WI38 (cell line): ENCODE results near the gene ZNF581.
A peak's percentile ranks its signal among the peaks of the same experiment; 100 is the strongest.

Source experiments
- H3K4me3 ChIP-seq: 2 replicates; pipeline ENCODE4 v1.5.1; 2011; ENCODE audit warnings: low read depth, mild to moderate bottlenecking, control low read depth, low read length
- TF ChIP-seq, protein P1 (sequence below): IDR thresholded peaks from 2 replicates; pipeline ENCODE4 v1.5.1; 2012; ENCODE audit warnings: low read depth, mild to moderate bottlenecking, control low read depth, low read length

ZNF581 gene, protein sequence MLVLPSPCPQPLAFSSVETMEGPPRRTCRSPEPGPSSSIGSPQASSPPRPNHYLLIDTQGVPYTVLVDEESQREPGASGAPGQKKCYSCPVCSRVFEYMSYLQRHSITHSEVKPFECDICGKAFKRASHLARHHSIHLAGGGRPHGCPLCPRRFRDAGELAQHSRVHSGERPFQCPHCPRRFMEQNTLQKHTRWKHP

DNA sequence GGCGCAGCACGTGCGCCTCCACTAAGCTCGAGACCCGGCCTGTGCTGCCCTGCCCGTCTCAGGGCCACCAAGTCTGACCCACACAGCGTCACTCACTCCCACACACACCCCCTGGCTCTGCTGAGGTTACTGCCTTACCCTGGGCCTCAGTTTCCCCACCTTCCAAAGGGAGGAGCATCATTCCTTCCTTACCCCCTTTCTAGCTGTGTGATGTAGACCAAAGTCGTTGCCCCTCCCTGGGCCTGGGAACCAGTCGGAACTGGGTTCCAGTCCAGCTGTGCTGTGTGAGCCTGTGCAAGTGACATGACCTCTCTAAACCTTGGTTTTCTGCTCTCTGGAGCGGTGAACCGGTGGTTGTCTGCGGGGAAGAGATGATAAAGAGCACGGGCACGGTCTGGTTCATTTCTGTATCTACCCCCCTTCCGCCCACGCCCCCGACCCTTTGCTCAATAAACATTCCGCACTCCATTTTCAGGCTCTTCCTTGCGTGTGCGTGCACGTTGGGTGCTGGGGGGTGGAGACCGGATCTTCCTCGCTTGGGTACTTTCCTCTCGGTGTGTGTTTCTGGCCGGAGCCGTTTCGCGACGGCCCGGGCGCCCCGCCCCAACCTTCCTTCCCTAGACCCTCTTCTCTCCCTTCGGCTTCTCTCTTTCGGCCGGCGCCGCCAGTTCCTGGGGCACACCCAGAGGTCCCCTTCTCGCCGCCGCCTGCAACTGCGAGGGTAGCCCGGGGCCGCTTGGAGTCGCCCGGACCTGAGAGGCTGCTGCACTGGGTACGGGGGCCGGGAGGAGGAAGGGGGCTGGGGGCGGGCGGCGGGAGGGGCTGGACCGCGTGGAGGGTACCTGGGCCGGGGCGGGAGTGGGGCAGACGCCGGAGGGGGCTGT lies at the start of gene ZNF581:
Gene ZNF581 (plus strand): TSS at position 647 of the 884 bp plus-strand sequence. CDS start 923 bp downstream, outside the sequence.
- TF ChIP-seq, protein P1, sequence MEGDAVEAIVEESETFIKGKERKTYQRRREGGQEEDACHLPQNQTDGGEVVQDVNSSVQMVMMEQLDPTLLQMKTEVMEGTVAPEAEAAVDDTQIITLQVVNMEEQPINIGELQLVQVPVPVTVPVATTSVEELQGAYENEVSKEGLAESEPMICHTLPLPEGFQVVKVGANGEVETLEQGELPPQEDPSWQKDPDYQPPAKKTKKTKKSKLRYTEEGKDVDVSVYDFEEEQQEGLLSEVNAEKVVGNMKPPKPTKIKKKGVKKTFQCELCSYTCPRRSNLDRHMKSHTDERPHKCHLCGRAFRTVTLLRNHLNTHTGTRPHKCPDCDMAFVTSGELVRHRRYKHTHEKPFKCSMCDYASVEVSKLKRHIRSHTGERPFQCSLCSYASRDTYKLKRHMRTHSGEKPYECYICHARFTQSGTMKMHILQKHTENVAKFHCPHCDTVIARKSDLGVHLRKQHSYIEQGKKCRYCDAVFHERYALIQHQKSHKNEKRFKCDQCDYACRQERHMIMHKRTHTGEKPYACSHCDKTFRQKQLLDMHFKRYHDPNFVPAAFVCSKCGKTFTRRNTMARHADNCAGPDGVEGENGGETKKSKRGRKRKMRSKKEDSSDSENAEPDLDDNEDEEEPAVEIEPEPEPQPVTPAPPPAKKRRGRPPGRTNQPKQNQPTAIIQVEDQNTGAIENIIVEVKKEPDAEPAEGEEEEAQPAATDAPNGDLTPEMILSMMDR: no peak
- peak within 1 kb of the TSS; percentile 83 for H3K4me3 ChIP-seq

- H3K4me3 ChIP-seq: no peak overlapping the region
- TF ChIP-seq, protein P1: no peak
These were observed 48.4 kb upstream of the ZNF581 start for GRCh38 chr19:55594996-55595545.

DNA sequence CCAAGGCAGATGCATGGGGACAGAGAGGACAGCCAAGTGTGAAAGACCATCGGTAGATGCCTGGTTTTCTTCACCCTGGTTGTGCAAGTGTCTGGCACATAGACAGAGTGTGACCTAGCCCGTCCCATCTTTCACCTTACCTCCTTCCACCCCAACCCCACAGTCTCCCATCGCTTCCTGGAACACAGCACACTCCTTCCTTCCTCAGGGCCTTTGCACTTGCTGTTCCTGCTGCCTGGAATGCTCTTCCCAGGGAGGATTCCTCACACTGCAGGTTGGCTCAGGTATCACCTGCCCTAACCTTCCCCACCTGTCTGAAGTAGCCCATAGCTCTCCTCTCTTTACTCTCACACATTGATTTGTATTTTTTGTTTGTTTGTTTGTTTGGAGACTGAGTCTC lies 47.1 kb upstream of the ZNF581 start:
- TF ChIP-seq, protein P1: no peak
- no peak overlapping the region for H3K4me3 ChIP-seq

GRCh38 chr19:55597501-55597921 lies 45.9 kb upstream of the ZNF581 start:
- H3K4me3 ChIP-seq: no peak overlapping the region

DNA sequence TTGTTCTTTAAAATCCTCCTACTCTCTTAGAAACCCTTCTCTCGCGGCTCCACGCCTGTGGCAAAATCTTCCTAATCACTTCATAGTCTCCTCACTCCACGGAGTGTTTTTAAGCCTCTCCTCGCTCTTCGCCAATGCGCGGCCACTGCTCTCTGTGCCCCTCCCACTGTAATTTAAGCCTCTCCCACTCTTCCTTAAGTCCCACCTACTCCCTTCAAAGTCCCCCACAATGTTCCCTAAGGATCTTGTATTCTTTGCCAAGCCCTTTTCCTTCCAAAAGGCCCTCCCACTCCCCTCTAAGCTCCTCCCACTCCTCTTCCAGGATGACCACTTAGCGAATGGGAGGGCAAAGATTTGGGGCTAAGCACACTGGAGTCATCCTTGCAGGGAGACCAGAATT lies 45.4 kb upstream of the ZNF581 start:
- H3K4me3 ChIP-seq: no peak overlapping the region
- TF ChIP-seq, protein P1: no peak

More at GRCh38 chr19:55597501-55597921, 45.9 kb upstream of the ZNF581 start:
- TF ChIP-seq, protein P1: no peak

- peak overlapping the region; percentile 83 for H3K4me3 ChIP-seq
- TF ChIP-seq, protein P1: no peak
These were observed 44.6 kb upstream of the ZNF581 start for GRCh38 chr19:55598719-55599467.
